ENCODE results near the gene PDGFD. TPM values are rescaled to one million over a fixed set of nuclear protein-coding genes. Genes with fewer than 3 reads are reported as not detected.

The PDGFD gene
- total RNA-seq, result 1.3 and 2.2 TPM in 2 replicates

DNA sequence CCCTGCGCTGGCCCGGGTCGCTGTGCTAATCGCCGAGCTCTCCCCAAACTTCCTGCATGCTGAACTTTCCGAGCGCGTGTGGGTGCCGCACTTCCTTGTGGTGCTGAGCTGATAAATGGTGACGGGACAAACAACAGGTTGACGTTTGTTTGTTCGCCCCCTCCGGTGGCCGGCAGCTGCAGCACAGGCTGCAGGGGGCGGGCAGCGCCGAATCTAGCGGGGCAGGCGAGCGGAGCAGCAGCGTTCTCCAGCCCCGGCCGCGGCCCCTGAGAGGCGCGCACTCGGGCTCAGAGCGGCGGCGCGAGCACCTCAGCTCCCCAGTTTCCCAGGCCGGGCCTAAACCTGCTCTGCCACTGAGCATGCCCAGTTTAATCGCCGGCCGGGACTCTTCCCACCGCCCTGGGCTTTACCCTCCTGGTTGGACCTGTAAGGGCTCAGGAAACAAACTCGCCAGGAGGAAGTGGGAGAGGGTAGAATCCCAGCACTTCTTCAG lies at the start of gene PDGFD:
TSS of gene PDGFD (minus strand) at position 120 of the 493 bp plus-strand sequence.

DNA sequence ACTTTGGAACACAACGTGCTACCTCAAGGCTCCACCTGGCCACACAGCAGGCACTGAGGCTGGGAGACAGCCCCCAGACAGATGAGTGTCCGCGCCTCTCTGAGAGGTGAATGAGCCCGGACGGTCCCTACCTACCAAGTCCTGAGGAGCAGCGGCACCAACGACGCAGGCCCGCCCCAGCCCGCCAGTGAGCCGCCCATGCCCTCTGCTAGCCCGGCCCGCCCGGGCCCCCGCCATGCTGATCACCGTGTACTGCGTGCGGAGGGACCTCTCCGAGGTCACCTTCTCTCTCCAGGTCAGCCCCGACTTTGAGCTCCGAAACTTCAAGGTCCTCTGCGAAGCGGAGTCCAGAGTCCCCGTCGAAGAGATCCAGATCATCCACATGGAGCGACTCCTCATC lies 127.4 kb downstream of the PDGFD start, which contains the start of gene DDI1:
TSS of gene DDI1 (plus strand) at position 53 of the 400 bp plus-strand sequence. CDS start at position 236, 183 bp downstream.

Other genes with a start within 250 kb of the PDGFD start
- not detected in 2 replicates for gene DDI1, start 127.5 kb downstream of the PDGFD start, total RNA-seq

Data from aortic smooth muscle cell (primary cell).